Astrocyte (in vitro differentiated cells and primary cell): ENCODE data around the gene NR1H2. TPM values are rescaled to one million over a fixed set of nuclear protein-coding genes. Genes with fewer than 3 reads are reported as not detected.

Experiments used
- DNase-seq: peaks from one replicate; pipeline ENCODE4 v3.0.0-alpha.2; 2010; ENCODE audit warnings: low read depth
- FAIRE-seq: peaks from 2 replicates; lab custom pipeline; 2011; peaks lifted over from hg19 to GRCh38; lab: Jason Lieb, UNC
- H2AFZ ChIP-seq: 2 replicates; pipeline ENCODE4 v1.6.0; 2012; ENCODE audit warnings: low read depth, low read length, inconsistent platforms
- H3K27ac ChIP-seq: 2 replicates; pipeline ENCODE4 v1.5.1; 2011; ENCODE audit warnings: low read depth, low read length, inconsistent platforms
- H3K27me3 ChIP-seq: 2 replicates; pipeline ENCODE4 v1.6.0; 2011; ENCODE audit warnings: low read length, inconsistent platforms; ENCODE audit not compliant: insufficient read depth
- H3K36me3 ChIP-seq: 2 replicates; pipeline ENCODE4 v1.5.1; 2011; ENCODE audit warnings: low read length, inconsistent platforms; ENCODE audit not compliant: insufficient read depth
- H3K4me1 ChIP-seq: 2 replicates; pipeline ENCODE4 v1.5.1; 2011; ENCODE audit warnings: low read length, inconsistent platforms; ENCODE audit not compliant: insufficient read depth
- H3K4me2 ChIP-seq: 2 replicates; pipeline ENCODE4 v1.6.0; 2012; ENCODE audit warnings: low read length, inconsistent platforms
- H3K4me3 ChIP-seq: 2 replicates; pipeline ENCODE4 v1.5.1; 2011; ENCODE audit warnings: low read depth, mild to moderate bottlenecking, low read length, inconsistent platforms; ENCODE audit not compliant: insufficient read depth
- H3K79me2 ChIP-seq: 2 replicates; pipeline ENCODE4 v1.6.0; 2012; ENCODE audit warnings: mild to moderate bottlenecking, low read length, inconsistent platforms; ENCODE audit not compliant: insufficient read depth
- H3K9ac ChIP-seq: 2 replicates; pipeline ENCODE4 v1.6.0; 2012; ENCODE audit warnings: mild to moderate bottlenecking, low read length, inconsistent platforms
- H3K9me3 ChIP-seq: 2 replicates; pipeline ENCODE4 v1.5.1; 2012; ENCODE audit warnings: low read depth, mild to moderate bottlenecking, low read length, inconsistent platforms; ENCODE audit not compliant: insufficient read depth
- H4K20me1 ChIP-seq: 2 replicates; pipeline ENCODE4 v1.6.0; 2012; ENCODE audit warnings: low read length, inconsistent platforms; ENCODE audit not compliant: insufficient read depth
- H3K27ac Mint-ChIP-seq: one replicate; pipeline ENCODE4 v1.8.0; 2021; ENCODE audit warnings: mild to moderate bottlenecking, mixed read lengths; ENCODE audit not compliant: unreplicated experiment
- H3K27me3 Mint-ChIP-seq: one replicate; pipeline ENCODE4 v1.8.0; 2021; ENCODE audit warnings: low read depth, mixed read lengths; ENCODE audit not compliant: unreplicated experiment
- H3K36me3 Mint-ChIP-seq: one replicate; pipeline ENCODE4 v1.8.0; 2021; ENCODE audit warnings: low read depth, mixed read lengths; ENCODE audit not compliant: unreplicated experiment
- H3K4me1 Mint-ChIP-seq: one replicate; pipeline ENCODE4 v1.8.0; 2021; ENCODE audit warnings: low read depth, mixed read lengths; ENCODE audit not compliant: unreplicated experiment
- H3K4me3 Mint-ChIP-seq: one replicate; pipeline ENCODE4 v1.8.0; 2021; ENCODE audit warnings: mild to moderate bottlenecking, moderate library complexity, mixed read lengths; ENCODE audit not compliant: unreplicated experiment
- H3K9me3 Mint-ChIP-seq: one replicate; pipeline ENCODE4 v1.8.0; 2021; ENCODE audit warnings: mild to moderate bottlenecking, mixed read lengths; ENCODE audit not compliant: unreplicated experiment
- CTCF ChIP-seq: IDR thresholded peaks from 2 replicates; pipeline ENCODE4 v1.5.1; 2011; ENCODE audit warnings: low read depth, mild to moderate bottlenecking, inconsistent platforms, low read length, moderate library complexity; ENCODE audit not compliant: insufficient read depth
- EZH2 ChIP-seq: IDR thresholded peaks from 2 replicates; pipeline ENCODE4 v1.6.1; 2012; ENCODE audit warnings: mild to moderate bottlenecking, low read length, inconsistent platforms; ENCODE audit not compliant: insufficient read depth
- total RNA-seq: library from RNA; stranded (reverse); gene quantifications from 2 replicates; pipeline ENCODE4 v1.2.1, GENCODE V29; 2021

Gene NR1H2
- total RNA-seq, 1 donor from 2014 or later = 33.4 TPM

GRCh38 chr19:50402544-50403301 lies 26.5 kb downstream of the NR1H2 start:
- no peaks in the 10 kb centered on the region for H3K27me3 ChIP-seq
- no peak overlapping the region for H3K9ac ChIP-seq
- H3K27ac Mint-ChIP-seq = no peak overlapping the region
- TF ChIP-seq CTCF = no peak
- no peak for TF ChIP-seq EZH2
- DNase-seq (no peak), FAIRE-seq (no peak)
- no peak overlapping the region for H3K4me3 ChIP-seq
- no peak overlapping the region for H3K4me2 ChIP-seq
- H3K9me3 Mint-ChIP-seq = peaks cover 3% of the 10 kb centered on the region
- H3K27ac ChIP-seq = no peak overlapping the region
- no peaks in the 10 kb centered on the region for H3K4me1 Mint-ChIP-seq
- no peak overlapping the region for H2AFZ ChIP-seq
- no peaks in the 10 kb centered on the region for H4K20me1 ChIP-seq
- H3K36me3 ChIP-seq = no peaks in the 10 kb centered on the region
- H3K36me3 Mint-ChIP-seq = peaks cover 4% of the 10 kb centered on the region
- H3K4me1 ChIP-seq = no peaks in the 10 kb centered on the region
- peaks cover 3% of the 10 kb centered on the region for H3K79me2 ChIP-seq
- H3K9me3 ChIP-seq = no peaks in the 10 kb centered on the region
- no peak overlapping the region for H3K4me3 Mint-ChIP-seq
- H3K27me3 Mint-ChIP-seq = no peaks in the 10 kb centered on the region

- Histone ChIP-seq H3K9ac (no peak overlapping the region), H3K9me3 (no peaks in the 10 kb centered on the region), H3K4me2 (no peak overlapping the region), H3K27me3 (no peaks in the 10 kb centered on the region), H3K79me2 (no peaks in the 10 kb centered on the region), H3K4me3 (no peak overlapping the region), H3K4me1 (no peaks in the 10 kb centered on the region), H3K27ac (no peak overlapping the region), H2AFZ (no peak overlapping the region), H4K20me1 (no peaks in the 10 kb centered on the region), H3K36me3 (no peaks in the 10 kb centered on the region)
- Mint-ChIP-seq H3K9me3 (peaks cover 3% of the 10 kb centered on the region), H3K4me3 (no peak overlapping the region), H3K4me1 (no peaks in the 10 kb centered on the region), H3K27ac (no peak overlapping the region), H3K36me3 (peaks cover 4% of the 10 kb centered on the region), H3K27me3 (no peaks in the 10 kb centered on the region)
- TF ChIP-seq CTCF (no peak), EZH2 (no peak)
- FAIRE-seq (no peak), DNase-seq (no peak)
These were observed 30.0 kb downstream of the NR1H2 start for GRCh38 chr19:50406156-50406820.

GRCh38 chr19:50406829-50407228 lies 30.6 kb downstream of the NR1H2 start:
- H3K4me1 ChIP-seq = no peaks in the 10 kb centered on the region
- no peak overlapping the region for H3K4me2 ChIP-seq
- no peak overlapping the region for H2AFZ ChIP-seq
- no peak for DNase-seq
- FAIRE-seq = no peak
- Mint-ChIP-seq H3K9me3 (peaks cover 3% of the 10 kb centered on the region), H3K27ac (no peak overlapping the region), H3K36me3 (peaks cover 4% of the 10 kb centered on the region), H3K4me3 (no peak overlapping the region), H3K27me3 (no peaks in the 10 kb centered on the region), H3K4me1 (no peaks in the 10 kb centered on the region)
- H4K20me1 ChIP-seq = no peaks in the 10 kb centered on the region
- no peak overlapping the region for H3K9ac ChIP-seq
- H3K9me3 ChIP-seq = no peaks in the 10 kb centered on the region
- no peak overlapping the region for H3K27ac ChIP-seq
- TF ChIP-seq EZH2 (no peak), CTCF (no peak)
- no peak overlapping the region for H3K4me3 ChIP-seq
- H3K36me3 ChIP-seq = no peaks in the 10 kb centered on the region
- no peaks in the 10 kb centered on the region for H3K79me2 ChIP-seq
- no peaks in the 10 kb centered on the region for H3K27me3 ChIP-seq
